Pancreas (tissue), 10 donors: ENCODE data around the gene MCTP1. TPM values are rescaled to one million over a fixed set of nuclear protein-coding genes. Genes with fewer than 3 reads are reported as not detected.
"Not testable (repeated sequence)": the region's sequence is repeated elsewhere in the genome, so short reads cannot be mapped to it uniquely, and the experiment has no call there.

Source experiments
- ATAC-seq, 4 donors: fragments of 200-7000 bp; cut with Tn5 transposase; one replicate each; pipeline versions ENCODE4 v1.8.0 to v1.9.1; 2020; ENCODE audit warnings: mild to moderate bottlenecking in 4 of 4, moderate library complexity in 4 of 4
- DNase-seq, 6 donors: peaks; one replicate each; pipeline ENCODE4 v3.0.0-alpha.2; 2020
- FAIRE-seq: peaks from 2 replicates; lab custom pipeline; 2012; peaks lifted over from hg19 to GRCh38; lab: Jason Lieb, UNC
- H3K27ac ChIP-seq, 4 donors: fragments of 200-600 bp; sonication (generic); 1 replicate in 3 of 4; 2 replicates in 1 of 4; pipeline versions ENCODE4 v1.5.0 to v1.8.0; 2020
- H3K27me3 ChIP-seq, 4 donors: fragments of 200-600 bp; one replicate each; pipeline ENCODE4 v1.8.0; 2021
- H3K36me3 ChIP-seq, 3 donors: fragments of 200-600 bp; sonication (generic) in 1 of 3; one replicate each; pipeline versions ENCODE4 v1.5.0 to v1.8.0; 2020 to 2021
- H3K4me1 ChIP-seq, 3 donors: fragments of 200-600 bp; one replicate each; pipeline ENCODE4 v1.8.0; 2021
- H3K4me3 ChIP-seq, 4 donors: fragments of 200-600 bp; sonication (generic) in 2 of 4; one replicate each; pipeline versions ENCODE4 v1.5.0 to v1.8.0; 2020 to 2021
- H3K9me3 ChIP-seq, 4 donors: fragments of 200-600 bp; one replicate each; pipeline ENCODE4 v1.8.0; 2021
- CTCF ChIP-seq, 4 donors: fragments of 200-600 bp; sonication (generic) in 3 of 4; IDR thresholded peaks; one replicate each; pipeline versions ENCODE4 v1.5.0 to v1.8.0; 2021; ENCODE audit warnings: antibody characterized with exemption in 4 of 4
- WGBS, 2 donors: extraction: QIAGEN DNeasy Blood & Tissue Kit; methylation state at CpG; one replicate each; pipeline ENCODE4 v1.1.7; 2013; 5-methylcytosine and 5-hydroxymethylcytosine counted together
- intact Hi-C, 3 donors: fragments of 100-400 bp; cut with DNase I; formaldehyde crosslinking; loops; one replicate each; pipeline versions ENCODE4 v1.11.1 to v1.14.2; 2022
- polyA plus RNA-seq, 2 donors: library from polyadenylated mRNA; stranded (reverse); fragments of 200-250 nt; gene quantifications; one replicate each; pipeline ENCODE4 v1.2.3, GENCODE V29; 2013
- total RNA-seq, 6 donors: library from RNA; stranded (reverse); fragmentation: NEBNext Ultra II Directional in 4 of 6; extraction: Animal tissue kit (Norgen Biotek cat#: 25700) in 4 of 6; gene quantifications; one replicate each; pipeline versions ENCODE4 v1.2.1 to v1.2.4, GENCODE V29; 2021 to 2023
- donor health status: healthy with polysubstance abuse.
- donor health status: DM: no; HTN: no; CAD: no; lungs with moderate emphysema.
- donor health status: DM: no; HTN: no; CAD: no.
- donor health status: control.
- donor health status: control.
- donor health status: Bipolar disorder and iron deficiency.
- donor health status: DM: yes; HTN: yes; CAD: no.
- donor health status: DM: no; HTN: no; CAD: no.
- donor health status: DM: no; HTN: no; CAD: no.
- donor health status: DM: yes; HTN: yes; CAD: no.

The MCTP1 gene
- total and polyA plus RNA-seq, 8 donors = 0.80 to 8.1 (median 2.2) TPM

GRCh38 chr5:95220381-95220780, 64.5 kb downstream of the MCTP1 start:
- Histone ChIP-seq H3K4me3 (no peak overlapping the region), H3K27ac (no peak overlapping the region), H3K27me3 (no peaks in the 10 kb centered on the region), H3K4me1 (no peaks in the 10 kb centered on the region), H3K9me3 (no peaks in the 10 kb centered on the region), H3K36me3 (no peaks in the 10 kb centered on the region)
- no peak for DNase-seq
- ATAC-seq = no peak
- intact Hi-C loops = no loop called here
- FAIRE-seq = no peak
- no peak for TF ChIP-seq CTCF (IDR thresholded peaks at IDR 0.05)
- WGBS, 2 donors = 45 to 62% methylated on average over 1 of the region's 1 CpG

GRCh38 chr5:95219411-95219810, 65.5 kb downstream of the MCTP1 start:
- 53 to 58% methylated on average over 3 of the region's 3 CpGs for WGBS, 2 donors
- intact Hi-C loops = no loop called here
- ATAC-seq = no peak

GRCh38 chr5:95217881-95218280, 67.0 kb downstream of the MCTP1 start:
- DNase-seq = no peak
- intact Hi-C loops = no loop called here
- no peak for FAIRE-seq
- H3K27me3 ChIP-seq = no peaks in the 10 kb centered on the region
- H3K36me3 ChIP-seq = no peaks in the 10 kb centered on the region
- no peak for TF ChIP-seq CTCF (IDR thresholded peaks at IDR 0.05)
- WGBS, 2 donors = 55 to 70% methylated on average over 2 of the region's 2 CpGs
- no peaks in the 10 kb centered on the region for H3K4me1 ChIP-seq
- H3K27ac ChIP-seq = no peak overlapping the region
- H3K4me3 ChIP-seq = no peak overlapping the region
- H3K9me3 ChIP-seq = no peaks in the 10 kb centered on the region
- ATAC-seq = no peak

More at GRCh38 chr5:95219411-95219810, 65.5 kb downstream of the MCTP1 start:
- Histone ChIP-seq H3K36me3 (no peaks in the 10 kb centered on the region), H3K27me3 (no peaks in the 10 kb centered on the region), H3K4me1 (no peaks in the 10 kb centered on the region), H3K4me3 (no peak overlapping the region), H3K27ac (no peak overlapping the region), H3K9me3 (no peaks in the 10 kb centered on the region)
- no peak for TF ChIP-seq CTCF (IDR thresholded peaks at IDR 0.05)
- FAIRE-seq (no peak), DNase-seq (no peak)

- no peak overlapping the region for H3K4me3 ChIP-seq
- no peaks in the 10 kb centered on the region for H3K9me3 ChIP-seq
- H3K4me1 ChIP-seq = no peaks in the 10 kb centered on the region
- WGBS, 2 donors = 55 to 64% methylated on average over 4 of the region's 4 CpGs
- H3K36me3 ChIP-seq = no peaks in the 10 kb centered on the region
- DNase-seq = no peak
- no peaks in the 10 kb centered on the region for H3K27me3 ChIP-seq
- H3K27ac ChIP-seq = no peak overlapping the region
- ATAC-seq = no peak
- FAIRE-seq = no peak
- TF ChIP-seq CTCF (IDR thresholded peaks at IDR 0.05) = no peak
- intact Hi-C loops = no loop called here
Measured at GRCh38 chr5:95217351-95217750, 67.5 kb downstream of the MCTP1 start.

GRCh38 chr5:95216136-95216955, 68.5 kb downstream of the MCTP1 start:
- 31 to 40% methylated on average over 4 of the region's 4 CpGs for WGBS, 2 donors
- intact Hi-C loops = no loop called here
- FAIRE-seq = no peak
- H3K27ac ChIP-seq = no peak overlapping the region
- no peak for ATAC-seq
- no peaks in the 10 kb centered on the region for H3K4me1 ChIP-seq
- no peak for DNase-seq
- no peak overlapping the region for H3K4me3 ChIP-seq
- H3K9me3 ChIP-seq = no peaks in the 10 kb centered on the region
- no peak for TF ChIP-seq CTCF (IDR thresholded peaks at IDR 0.05)
- no peaks in the 10 kb centered on the region for H3K36me3 ChIP-seq
- no peaks in the 10 kb centered on the region for H3K27me3 ChIP-seq

GRCh38 chr5:95207811-95208210, 77.1 kb downstream of the MCTP1 start:
- H3K36me3 ChIP-seq, FAIRE-seq, H3K27ac ChIP-seq, intact Hi-C loops, H3K4me1 ChIP-seq, H3K4me3 ChIP-seq, DNase-seq, H3K27me3 ChIP-seq, H3K9me3 ChIP-seq, ATAC-seq: not testable (repeated sequence)
- WGBS, 2 donors = 42 to 77% methylated on average over 5 of the region's 5 CpGs
